ENCODE data around the gene SERAC1. TPM values are rescaled to one million over a fixed set of nuclear protein-coding genes. Genes with fewer than 3 reads are reported as not detected.

SERAC1 gene
- total and polyA plus RNA-seq, 2 of the 4 experiments (the other 2 are of a cell fraction): 7.7 to 15.6 TPM

DNA sequence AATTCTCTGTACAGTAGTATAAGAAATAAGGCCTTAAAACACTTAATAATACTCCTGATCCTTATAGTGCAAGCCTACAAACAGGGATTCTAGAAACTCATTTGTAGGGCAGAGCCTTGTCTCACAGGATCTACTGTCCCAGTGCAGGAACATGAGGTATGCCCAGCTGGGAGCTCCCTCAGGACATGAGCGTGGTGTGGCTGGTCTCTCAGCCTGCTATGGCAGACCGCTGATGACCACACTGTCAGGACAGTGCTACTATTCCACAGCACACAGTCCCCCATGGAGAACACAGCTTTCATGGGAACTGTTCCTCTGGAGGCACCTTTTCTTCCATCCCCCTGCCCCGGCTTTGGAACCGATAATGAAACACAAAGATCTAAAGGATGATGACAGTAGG, 53.0 kb downstream of the SERAC1 start:
- no peak overlapping the region for H3K18ac ChIP-seq (ENCODE audit: low read depth, low read length)
- H2BK20ac ChIP-seq (ENCODE audit: low read depth, low read length): no peak overlapping the region
- intact Hi-C loops (cut with micrococcal nuclease) (no loop called here), dilution Hi-C loops (cut with HindIII; ENCODE audit: low sequenced_read_pairs, unreplicated experiment) (no loop called here), in situ Hi-C loops (cut with MboI; ENCODE audit: low sequenced_read_pairs) (no loop called here)
- BruUV-seq (replicated peaks): no TSS peak
- no peak overlapping the region for H3K4me3 ChIP-seq (ENCODE audit: insufficient read depth, low read depth, low read length)
- WGBS, 2 experiments (ENCODE audit: extremely low coverage in 2 of 2, insufficient read length in 1 of 2): 80% methylated on average over 1 of the region's 4 CpGs; no CpG with 5 or more reads in 1 of the 2 experiments
- TF ChIP-seq USF2 (IDR thresholded peaks at IDR 0.05; ENCODE audit: low read depth, low read length): no peak
- TF ChIP-seq MAFK (IDR thresholded peaks at IDR 0.05; ENCODE audit: low read depth, low read length): no peak
- TF ChIP-seq RFX5 (IDR thresholded peaks at IDR 0.05; ENCODE audit: low read depth, low read length): no peak
- TF ChIP-seq ELK1 (IDR thresholded peaks at IDR 0.05; ENCODE audit: borderline replicate concordance, low read depth, low read length): no peak
- TF ChIP-seq MAZ (IDR thresholded peaks at IDR 0.05; ENCODE audit: borderline replicate concordance, low read depth, low read length): no peak
- no peak for TF ChIP-seq FOS (IDR thresholded peaks at IDR 0.05; ENCODE audit: low read depth, low read length)
- TF ChIP-seq SMC3 (IDR thresholded peaks at IDR 0.05; ENCODE audit: low read depth, low read length): no peak
- TF ChIP-seq, protein P1, sequence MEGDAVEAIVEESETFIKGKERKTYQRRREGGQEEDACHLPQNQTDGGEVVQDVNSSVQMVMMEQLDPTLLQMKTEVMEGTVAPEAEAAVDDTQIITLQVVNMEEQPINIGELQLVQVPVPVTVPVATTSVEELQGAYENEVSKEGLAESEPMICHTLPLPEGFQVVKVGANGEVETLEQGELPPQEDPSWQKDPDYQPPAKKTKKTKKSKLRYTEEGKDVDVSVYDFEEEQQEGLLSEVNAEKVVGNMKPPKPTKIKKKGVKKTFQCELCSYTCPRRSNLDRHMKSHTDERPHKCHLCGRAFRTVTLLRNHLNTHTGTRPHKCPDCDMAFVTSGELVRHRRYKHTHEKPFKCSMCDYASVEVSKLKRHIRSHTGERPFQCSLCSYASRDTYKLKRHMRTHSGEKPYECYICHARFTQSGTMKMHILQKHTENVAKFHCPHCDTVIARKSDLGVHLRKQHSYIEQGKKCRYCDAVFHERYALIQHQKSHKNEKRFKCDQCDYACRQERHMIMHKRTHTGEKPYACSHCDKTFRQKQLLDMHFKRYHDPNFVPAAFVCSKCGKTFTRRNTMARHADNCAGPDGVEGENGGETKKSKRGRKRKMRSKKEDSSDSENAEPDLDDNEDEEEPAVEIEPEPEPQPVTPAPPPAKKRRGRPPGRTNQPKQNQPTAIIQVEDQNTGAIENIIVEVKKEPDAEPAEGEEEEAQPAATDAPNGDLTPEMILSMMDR (conservative IDR thresholded peaks at IDR 0.05; ENCODE audit: low read depth, low read length): no peak
- TF ChIP-seq NFE2L2 (IDR thresholded peaks at IDR 0.05; ENCODE audit: low read depth, low read length): no peak
- no peak for TF ChIP-seq POLR2A (IDR thresholded peaks at IDR 0.05; ENCODE audit: low read depth, low read length)
- no peak for TF ChIP-seq BHLHE40 (IDR thresholded peaks at IDR 0.05; ENCODE audit: low read depth, low read length)
- TF ChIP-seq MXI1 (IDR thresholded peaks at IDR 0.05; ENCODE audit: borderline replicate concordance, low read depth, low read length): no peak
- no peak for TF ChIP-seq RAD21 (IDR thresholded peaks at IDR 0.05; ENCODE audit: low read length)
- TF ChIP-seq RCOR1 (IDR thresholded peaks at IDR 0.05; ENCODE audit: insufficient replicate concordance, low read length): no peak
- TF ChIP-seq CEBPB (IDR thresholded peaks at IDR 0.05; ENCODE audit: low read depth, low read length): no peak
- TF ChIP-seq CHD1 (IDR thresholded peaks at IDR 0.05; ENCODE audit: low read depth, low read length): no peak
- no peak overlapping the region for H3K9ac ChIP-seq (ENCODE audit: low read depth, low read length)
- no peak overlapping the region for H2BK5ac ChIP-seq (ENCODE audit: low read depth, low read length, poor library complexity, severe bottlenecking)
- H3K9me3 ChIP-seq (ENCODE audit: control insufficient read depth, insufficient read depth, low read length): no peaks in the 10 kb centered on the region
- H3K9me1 ChIP-seq (ENCODE audit: insufficient read depth, low read length): no peaks in the 10 kb centered on the region
- H2AK9ac ChIP-seq (replicated peaks; ENCODE audit: low read depth, low read length, poor library complexity): no peak overlapping the region
- H3K27ac ChIP-seq (ENCODE audit: insufficient read depth, low read length): no peak overlapping the region
- H3K14ac ChIP-seq (replicated peaks; ENCODE audit: low read depth, low read length): no peak overlapping the region
- ChIA-PET POLR2A (ENCODE audit: unreplicated experiment) (no interaction called here), CTCF (interaction anchor here (0.7 kb wide), 1 partner anchor 16 kb away, joined by 3 read pairs; no protein-coding TSS in a partner anchor)
- H4K5ac ChIP-seq (ENCODE audit: low read depth, low read length): no peak overlapping the region
- peaks cover 21% of the 10 kb centered on the region for H3K36me3 ChIP-seq (ENCODE audit: control insufficient read depth, insufficient read depth, low read length)
- no peaks in the 10 kb centered on the region for H3K79me1 ChIP-seq (ENCODE audit: low read depth in 1 of 2, low read length in 2 of 2)
- H4K20me1 ChIP-seq (ENCODE audit: insufficient read depth, low read length): no peaks in the 10 kb centered on the region
- no peak overlapping the region for H3K4ac ChIP-seq (ENCODE audit: low read depth, low read length)
- no peak overlapping the region for H3K56ac ChIP-seq (ENCODE audit: extremely low read depth, insufficient read depth, low read length)
- no peak overlapping the region for H4K91ac ChIP-seq (ENCODE audit: insufficient read depth, low read depth, low read length)
- H2BK120ac ChIP-seq (ENCODE audit: low read depth, low read length): no peak overlapping the region
- no peaks in the 10 kb centered on the region for H3K27me3 ChIP-seq (ENCODE audit: control insufficient read depth, insufficient read depth, low read length)
- no peaks in the 10 kb centered on the region for H3K4me1 ChIP-seq (ENCODE audit: control insufficient read depth, insufficient read depth, low read length)
- H2BK15ac ChIP-seq (ENCODE audit: low read depth, low read length): no peak overlapping the region
- DNase-seq (no peak), ATAC-seq (ENCODE audit: low read depth) (no peak)
- no peak overlapping the region for H3K23ac ChIP-seq (ENCODE audit: low read depth, low read length)
- H3K4me2 ChIP-seq (ENCODE audit: low read depth, low read length): no peak overlapping the region
- H4K8ac ChIP-seq (ENCODE audit: low read depth in 2 of 2, low read length in 2 of 2): no peak overlapping the region
- no peak overlapping the region for H2AFZ ChIP-seq (replicated peaks; ENCODE audit: low read length, poor library complexity)
- H2AK5ac ChIP-seq (ENCODE audit: low read depth, low read length): no peak overlapping the region

Data from IMR-90 (cell line).